ENCODE data around the gene TOB1.

- TF ChIP-seq TAF1 (IDR thresholded peaks at IDR 0.05; ENCODE audit: borderline replicate concordance, low read depth, low read length) (no peak), POLR2A (IDR thresholded peaks at IDR 0.05; ENCODE audit: low read depth, low read length) (no peak), POLR2AphosphoS5 (IDR thresholded peaks at IDR 0.05; ENCODE audit: low read depth, low read length) (no peak)
Observed at GRCh38 chr17:50843150-50843905, 22.8 kb downstream of the TOB1 start.

All from GM12892 (cell line).